Astrocyte (in vitro differentiated cells and primary cell): Measurements from ENCODE around the gene NENF. TPM values are rescaled to one million over a fixed set of nuclear protein-coding genes. Genes with fewer than 3 reads are reported as not detected.

Experiments used
- DNase-seq: peaks from one replicate; pipeline ENCODE4 v3.0.0-alpha.2; 2010; ENCODE audit warnings: low read depth
- FAIRE-seq: peaks from 2 replicates; lab custom pipeline; 2011; peaks lifted over from hg19 to GRCh38; lab: Jason Lieb, UNC
- H2AFZ ChIP-seq: 2 replicates; pipeline ENCODE4 v1.6.0; 2012; ENCODE audit warnings: low read depth, low read length, inconsistent platforms
- H3K27ac ChIP-seq: 2 replicates; pipeline ENCODE4 v1.5.1; 2011; ENCODE audit warnings: low read depth, low read length, inconsistent platforms
- H3K27me3 ChIP-seq: 2 replicates; pipeline ENCODE4 v1.6.0; 2011; ENCODE audit warnings: low read length, inconsistent platforms; ENCODE audit not compliant: insufficient read depth
- H3K36me3 ChIP-seq: 2 replicates; pipeline ENCODE4 v1.5.1; 2011; ENCODE audit warnings: low read length, inconsistent platforms; ENCODE audit not compliant: insufficient read depth
- H3K4me1 ChIP-seq: 2 replicates; pipeline ENCODE4 v1.5.1; 2011; ENCODE audit warnings: low read length, inconsistent platforms; ENCODE audit not compliant: insufficient read depth
- H3K4me2 ChIP-seq: 2 replicates; pipeline ENCODE4 v1.6.0; 2012; ENCODE audit warnings: low read length, inconsistent platforms
- H3K4me3 ChIP-seq: 2 replicates; pipeline ENCODE4 v1.5.1; 2011; ENCODE audit warnings: low read depth, mild to moderate bottlenecking, low read length, inconsistent platforms; ENCODE audit not compliant: insufficient read depth
- H3K79me2 ChIP-seq: 2 replicates; pipeline ENCODE4 v1.6.0; 2012; ENCODE audit warnings: mild to moderate bottlenecking, low read length, inconsistent platforms; ENCODE audit not compliant: insufficient read depth
- H3K9ac ChIP-seq: 2 replicates; pipeline ENCODE4 v1.6.0; 2012; ENCODE audit warnings: mild to moderate bottlenecking, low read length, inconsistent platforms
- H3K9me3 ChIP-seq: 2 replicates; pipeline ENCODE4 v1.5.1; 2012; ENCODE audit warnings: low read depth, mild to moderate bottlenecking, low read length, inconsistent platforms; ENCODE audit not compliant: insufficient read depth
- H4K20me1 ChIP-seq: 2 replicates; pipeline ENCODE4 v1.6.0; 2012; ENCODE audit warnings: low read length, inconsistent platforms; ENCODE audit not compliant: insufficient read depth
- H3K27ac Mint-ChIP-seq: one replicate; pipeline ENCODE4 v1.8.0; 2021; ENCODE audit warnings: mild to moderate bottlenecking, mixed read lengths; ENCODE audit not compliant: unreplicated experiment
- H3K27me3 Mint-ChIP-seq: one replicate; pipeline ENCODE4 v1.8.0; 2021; ENCODE audit warnings: low read depth, mixed read lengths; ENCODE audit not compliant: unreplicated experiment
- H3K36me3 Mint-ChIP-seq: one replicate; pipeline ENCODE4 v1.8.0; 2021; ENCODE audit warnings: low read depth, mixed read lengths; ENCODE audit not compliant: unreplicated experiment
- H3K4me1 Mint-ChIP-seq: one replicate; pipeline ENCODE4 v1.8.0; 2021; ENCODE audit warnings: low read depth, mixed read lengths; ENCODE audit not compliant: unreplicated experiment
- H3K4me3 Mint-ChIP-seq: one replicate; pipeline ENCODE4 v1.8.0; 2021; ENCODE audit warnings: mild to moderate bottlenecking, moderate library complexity, mixed read lengths; ENCODE audit not compliant: unreplicated experiment
- H3K9me3 Mint-ChIP-seq: one replicate; pipeline ENCODE4 v1.8.0; 2021; ENCODE audit warnings: mild to moderate bottlenecking, mixed read lengths; ENCODE audit not compliant: unreplicated experiment
- CTCF ChIP-seq: IDR thresholded peaks from 2 replicates; pipeline ENCODE4 v1.5.1; 2011; ENCODE audit warnings: low read depth, mild to moderate bottlenecking, inconsistent platforms, low read length, moderate library complexity; ENCODE audit not compliant: insufficient read depth
- EZH2 ChIP-seq: IDR thresholded peaks from 2 replicates; pipeline ENCODE4 v1.6.1; 2012; ENCODE audit warnings: mild to moderate bottlenecking, low read length, inconsistent platforms; ENCODE audit not compliant: insufficient read depth
- total RNA-seq: library from RNA; stranded (reverse); gene quantifications from 2 replicates; pipeline ENCODE4 v1.2.1, GENCODE V29; 2021

Gene NENF
- total RNA-seq, 1 donor from 2014 or later = 34.4 TPM

GRCh38 chr1:212466898-212467650 is 34.4 kb downstream of the NENF start:
- TF ChIP-seq EZH2 = no peak
- TF ChIP-seq CTCF = no peak
- Mint-ChIP-seq H3K27ac (no peak overlapping the region), H3K9me3 (no peaks in the 10 kb centered on the region), H3K4me1 (no peaks in the 10 kb centered on the region), H3K36me3 (no peaks in the 10 kb centered on the region), H3K4me3 (no peak overlapping the region), H3K27me3 (peaks cover 10% of the 10 kb centered on the region)
- H3K36me3 ChIP-seq = no peaks in the 10 kb centered on the region
- no peak overlapping the region for H2AFZ ChIP-seq
- no peak overlapping the region for H3K9ac ChIP-seq
- H3K79me2 ChIP-seq = no peaks in the 10 kb centered on the region
- peaks cover 3% of the 10 kb centered on the region for H3K27me3 ChIP-seq
- H3K4me1 ChIP-seq = peaks cover 10% of the 10 kb centered on the region
- no peaks in the 10 kb centered on the region for H4K20me1 ChIP-seq
- DNase-seq (no peak), FAIRE-seq (no peak)
- no peak overlapping the region for H3K27ac ChIP-seq
- no peak overlapping the region for H3K4me3 ChIP-seq
- no peak overlapping the region for H3K4me2 ChIP-seq
- H3K9me3 ChIP-seq = no peaks in the 10 kb centered on the region

GRCh38 chr1:212467843-212468482 is 35.2 kb downstream of the NENF start:
- Histone ChIP-seq H3K9ac (no peak overlapping the region), H3K4me3 (no peak overlapping the region), H3K9me3 (no peaks in the 10 kb centered on the region), H3K79me2 (no peaks in the 10 kb centered on the region), H3K4me1 (peaks cover 10% of the 10 kb centered on the region), H4K20me1 (no peaks in the 10 kb centered on the region), H3K27ac (no peak overlapping the region), H3K4me2 (no peak overlapping the region), H3K36me3 (no peaks in the 10 kb centered on the region), H3K27me3 (peaks cover 3% of the 10 kb centered on the region), H2AFZ (no peak overlapping the region)
- no peaks in the 10 kb centered on the region for H3K36me3 Mint-ChIP-seq
- peaks cover 7% of the 10 kb centered on the region for H3K27me3 Mint-ChIP-seq
- H3K27ac Mint-ChIP-seq = no peak overlapping the region
- DNase-seq (no peak), FAIRE-seq (no peak)
- TF ChIP-seq CTCF = no peak
- no peak for TF ChIP-seq EZH2
- no peaks in the 10 kb centered on the region for H3K9me3 Mint-ChIP-seq
- H3K4me1 Mint-ChIP-seq = no peaks in the 10 kb centered on the region
- H3K4me3 Mint-ChIP-seq = no peak overlapping the region

GRCh38 chr1:212470059-212470458 is 37.3 kb downstream of the NENF start:
- H3K9ac ChIP-seq = peak overlapping the region; percentile 62
- DNase-seq = peak; percentile 99
- H3K27ac Mint-ChIP-seq = peak overlapping the region; percentile 23

More at GRCh38 chr1:212470059-212470458, 37.3 kb downstream of the NENF start:
- no peaks in the 10 kb centered on the region for H3K79me2 ChIP-seq
- no peak for TF ChIP-seq EZH2
- TF ChIP-seq CTCF = no peak
- H3K4me3 ChIP-seq = no peak overlapping the region
- no peaks in the 10 kb centered on the region for H3K9me3 ChIP-seq
- H3K36me3 ChIP-seq = no peaks in the 10 kb centered on the region
- peaks cover 10% of the 10 kb centered on the region for H3K4me1 ChIP-seq
- peak overlapping the region; percentile 47 for H2AFZ ChIP-seq
- Mint-ChIP-seq H3K4me3 (no peak overlapping the region), H3K36me3 (no peaks in the 10 kb centered on the region), H3K9me3 (no peaks in the 10 kb centered on the region), H3K4me1 (no peaks in the 10 kb centered on the region), H3K27me3 (peaks cover 5% of the 10 kb centered on the region)
- H3K27me3 ChIP-seq = no peaks in the 10 kb centered on the region
- no peak for FAIRE-seq
- peak overlapping the region; percentile 56 for H3K4me2 ChIP-seq
- no peaks in the 10 kb centered on the region for H4K20me1 ChIP-seq
- H3K27ac ChIP-seq = peak overlapping the region; percentile 77
